ENCODE measurements around the gene PRPS2. TPM values are rescaled to one million over a fixed set of nuclear protein-coding genes. Genes with fewer than 3 reads are reported as not detected.

Gene PRPS2
- polyA plus RNA-seq, 1 donor from 2014 or later: 4.7 TPM

DNA sequence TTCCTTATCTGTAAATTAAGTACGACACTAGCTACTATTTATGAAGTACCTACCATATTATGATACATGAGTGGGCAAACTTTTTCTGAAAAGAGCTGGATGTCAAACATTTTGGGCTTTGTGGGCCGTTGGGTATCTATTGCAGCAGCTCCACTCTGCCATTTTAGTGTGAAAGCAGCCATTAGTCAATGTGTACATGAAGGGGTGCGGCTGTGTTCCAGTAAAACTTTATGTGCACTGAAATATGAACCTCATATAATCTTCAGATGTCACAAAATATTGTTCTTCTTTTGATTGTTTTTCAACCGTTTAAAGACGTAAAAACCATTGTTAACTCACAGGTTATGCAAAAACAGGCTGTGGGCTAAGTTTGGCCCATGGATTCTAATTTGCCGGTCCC is 14.1 kb downstream of the PRPS2 start:
- no peaks in the 10 kb centered on the region for H3K79me2 ChIP-seq (replicated peaks; ENCODE audit: insufficient read depth, low read length)
- no peak overlapping the region for H2AFZ ChIP-seq (ENCODE audit: low read depth, low read length)
- TF ChIP-seq RAD21 (conservative IDR thresholded peaks at IDR 0.05) (no peak), REST (IDR thresholded peaks at IDR 0.05; ENCODE audit: borderline replicate concordance) (no peak), MXI1 (conservative IDR thresholded peaks at IDR 0.05; ENCODE audit: poor library complexity, severe bottlenecking) (no peak), EP300 (conservative IDR thresholded peaks at IDR 0.05; ENCODE audit: poor library complexity, severe bottlenecking) (no peak), SMC3 (conservative IDR thresholded peaks at IDR 0.05; ENCODE audit: poor library complexity) (no peak), TAF1 (IDR thresholded peaks at IDR 0.05; ENCODE audit: low read depth) (no peak), EZH2 (IDR thresholded peaks at IDR 0.05; ENCODE audit: borderline replicate concordance, insufficient read depth, low read length, poor library complexity, severe bottlenecking) (no peak), POLR2AphosphoS5 (IDR thresholded peaks at IDR 0.05) (no peak)
- TF ChIP-seq, protein P1, sequence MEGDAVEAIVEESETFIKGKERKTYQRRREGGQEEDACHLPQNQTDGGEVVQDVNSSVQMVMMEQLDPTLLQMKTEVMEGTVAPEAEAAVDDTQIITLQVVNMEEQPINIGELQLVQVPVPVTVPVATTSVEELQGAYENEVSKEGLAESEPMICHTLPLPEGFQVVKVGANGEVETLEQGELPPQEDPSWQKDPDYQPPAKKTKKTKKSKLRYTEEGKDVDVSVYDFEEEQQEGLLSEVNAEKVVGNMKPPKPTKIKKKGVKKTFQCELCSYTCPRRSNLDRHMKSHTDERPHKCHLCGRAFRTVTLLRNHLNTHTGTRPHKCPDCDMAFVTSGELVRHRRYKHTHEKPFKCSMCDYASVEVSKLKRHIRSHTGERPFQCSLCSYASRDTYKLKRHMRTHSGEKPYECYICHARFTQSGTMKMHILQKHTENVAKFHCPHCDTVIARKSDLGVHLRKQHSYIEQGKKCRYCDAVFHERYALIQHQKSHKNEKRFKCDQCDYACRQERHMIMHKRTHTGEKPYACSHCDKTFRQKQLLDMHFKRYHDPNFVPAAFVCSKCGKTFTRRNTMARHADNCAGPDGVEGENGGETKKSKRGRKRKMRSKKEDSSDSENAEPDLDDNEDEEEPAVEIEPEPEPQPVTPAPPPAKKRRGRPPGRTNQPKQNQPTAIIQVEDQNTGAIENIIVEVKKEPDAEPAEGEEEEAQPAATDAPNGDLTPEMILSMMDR (IDR thresholded peaks at IDR 0.05; ENCODE audit: poor library complexity, severe bottlenecking): no peak
- H3K9me3 ChIP-seq (ENCODE audit: low read length): no peaks in the 10 kb centered on the region
- H4K20me1 ChIP-seq (ENCODE audit: insufficient read depth): no peaks in the 10 kb centered on the region
- H3K9ac ChIP-seq (ENCODE audit: low read length): no peak overlapping the region
- no peak overlapping the region for H3K27ac ChIP-seq (ENCODE audit: low read length)
- no peaks in the 10 kb centered on the region for H3K36me3 ChIP-seq (ENCODE audit: insufficient read depth, low read length)
- H3K9me2 ChIP-seq (ENCODE audit: insufficient read depth, low read length): no peaks in the 10 kb centered on the region
- H3F3A ChIP-seq (ENCODE audit: insufficient read depth, low read length, poor library complexity, severe bottlenecking): no peaks in the 10 kb centered on the region
- no peak overlapping the region for H3K4me2 ChIP-seq (ENCODE audit: low read length)
- H3K27me3 ChIP-seq (ENCODE audit: insufficient read depth, low read depth, low read length): no peaks in the 10 kb centered on the region
- no peak overlapping the region for H3K4me3 ChIP-seq (ENCODE audit: low read length)

- Histone ChIP-seq H3K27ac (ENCODE audit: low read length) (no peak overlapping the region), H3K9me2 (ENCODE audit: insufficient read depth, low read length) (no peaks in the 10 kb centered on the region), H2AFZ (ENCODE audit: low read depth, low read length) (no peak overlapping the region), H3K9me3 (ENCODE audit: low read length) (no peaks in the 10 kb centered on the region), H3K27me3 (ENCODE audit: insufficient read depth, low read depth, low read length) (no peaks in the 10 kb centered on the region), H4K20me1 (ENCODE audit: insufficient read depth) (no peaks in the 10 kb centered on the region), H3K79me2 (replicated peaks; ENCODE audit: insufficient read depth, low read length) (no peaks in the 10 kb centered on the region), H3F3A (ENCODE audit: insufficient read depth, low read length, poor library complexity, severe bottlenecking) (no peaks in the 10 kb centered on the region), H3K36me3 (ENCODE audit: insufficient read depth, low read length) (no peaks in the 10 kb centered on the region), H3K9ac (ENCODE audit: low read length) (no peak overlapping the region), H3K4me2 (ENCODE audit: low read length) (no peak overlapping the region), H3K4me3 (ENCODE audit: low read length) (no peak overlapping the region)
- no peak for TF ChIP-seq SMC3 (conservative IDR thresholded peaks at IDR 0.05; ENCODE audit: poor library complexity)
- no peak for TF ChIP-seq EP300 (conservative IDR thresholded peaks at IDR 0.05; ENCODE audit: poor library complexity, severe bottlenecking)
- TF ChIP-seq EZH2 (IDR thresholded peaks at IDR 0.05; ENCODE audit: borderline replicate concordance, insufficient read depth, low read length, poor library complexity, severe bottlenecking): no peak
- TF ChIP-seq MXI1 (conservative IDR thresholded peaks at IDR 0.05; ENCODE audit: poor library complexity, severe bottlenecking): no peak
- no peak for TF ChIP-seq REST (IDR thresholded peaks at IDR 0.05; ENCODE audit: borderline replicate concordance)
- TF ChIP-seq, protein P1 (IDR thresholded peaks at IDR 0.05; ENCODE audit: poor library complexity, severe bottlenecking): no peak
- TF ChIP-seq TAF1 (IDR thresholded peaks at IDR 0.05; ENCODE audit: low read depth): no peak
- no peak for TF ChIP-seq POLR2AphosphoS5 (IDR thresholded peaks at IDR 0.05)
- no peak for TF ChIP-seq RAD21 (conservative IDR thresholded peaks at IDR 0.05)
These were observed 20.4 kb downstream of the PRPS2 start for GRCh38 chrX:12811658-12812057.
